Esophagus (tissue), 2 donors: ENCODE measurements around the gene SAXO2. TPM values are rescaled to one million over a fixed set of nuclear protein-coding genes. Genes with fewer than 3 reads are reported as not detected.
"Not testable (repeated sequence)": the region's sequence is repeated elsewhere in the genome, so short reads cannot be mapped to it uniquely, and the experiment has no call there.

Experiments
- H3K27ac ChIP-seq, 2 donors: one replicate each; pipeline ENCODE4 v1.5.1; 2013; ENCODE audit warnings: low read depth in 2 of 2, mild to moderate bottlenecking in 2 of 2, inconsistent platforms in 1 of 2, low read length in 1 of 2, moderate library complexity in 1 of 2
- H3K27me3 ChIP-seq, 2 donors: one replicate each; pipeline ENCODE4 v1.6.1; 2013; ENCODE audit warnings: low read length in 2 of 2, control low read depth in 1 of 2, mild to moderate bottlenecking in 1 of 2; ENCODE audit not compliant: insufficient read depth in 2 of 2, control insufficient read depth in 1 of 2
- H3K36me3 ChIP-seq, 2 donors: one replicate each; pipeline ENCODE4 v1.6.1; 2013; ENCODE audit warnings: low read length in 1 of 2; ENCODE audit not compliant: control insufficient read depth in 2 of 2, insufficient read depth in 2 of 2
- H3K4me1 ChIP-seq, 2 donors: one replicate each; pipeline ENCODE4 v1.6.1; 2013; ENCODE audit warnings: low read length in 1 of 2; ENCODE audit not compliant: control insufficient read depth in 2 of 2, insufficient read depth in 2 of 2
- H3K4me3 ChIP-seq, 2 donors: one replicate each; pipeline ENCODE4 v1.5.1; 2013; ENCODE audit warnings: low read length in 2 of 2, mild to moderate bottlenecking in 2 of 2, low read depth in 1 of 2, moderate library complexity in 1 of 2
- H3K9me3 ChIP-seq, 2 donors: one replicate each; pipeline ENCODE4 v1.6.1; 2013; ENCODE audit warnings: mild to moderate bottlenecking in 2 of 2, low read depth in 1 of 2, low read length in 1 of 2, moderate library complexity in 1 of 2; ENCODE audit not compliant: control insufficient read depth in 2 of 2, insufficient read depth in 1 of 2
- WGBS, 2 donors: extraction: QIAGEN DNeasy Blood & Tissue Kit; methylation state at CpG; one replicate each; pipeline ENCODE4 v1.1.7; 2013; 5-methylcytosine and 5-hydroxymethylcytosine counted together
- polyA plus RNA-seq, 2 donors: library from polyadenylated mRNA; stranded (reverse); fragments of 200-250 nt; gene quantifications; one replicate each; pipeline ENCODE4 v1.2.3, GENCODE V29; 2013
- donor health status: healthy with polysubstance abuse.
- donor health status: Bipolar disorder and iron deficiency.

Gene SAXO2
- polyA plus RNA-seq, 2 donors, result 0.47 to 2.3 TPM

DNA sequence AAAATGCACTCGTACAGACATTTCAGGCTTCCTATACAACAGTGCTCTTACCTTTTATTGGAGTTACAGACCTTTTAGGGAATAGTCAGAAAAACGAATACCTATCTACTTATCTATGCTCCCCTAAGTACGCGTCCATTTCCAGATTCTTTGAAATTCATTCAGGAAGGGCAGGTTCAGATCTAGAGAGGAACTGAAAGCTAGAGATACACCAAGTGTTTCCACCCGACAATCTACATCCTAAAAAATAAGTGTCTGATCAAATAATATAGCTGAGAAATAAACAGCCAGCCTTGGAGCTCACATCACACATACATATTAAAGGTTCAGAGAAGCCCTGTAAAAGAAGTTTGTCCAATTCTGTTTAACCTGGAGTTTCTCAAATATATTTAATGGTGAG, 19.0 kb upstream of the SAXO2 start:
- H3K27ac ChIP-seq, H3K27me3 ChIP-seq, H3K4me1 ChIP-seq, H3K4me3 ChIP-seq, H3K36me3 ChIP-seq, H3K9me3 ChIP-seq: not testable (repeated sequence)
- WGBS, 2 donors, result 75 to 84% methylated on average over 3 of the region's 5 CpGs

DNA sequence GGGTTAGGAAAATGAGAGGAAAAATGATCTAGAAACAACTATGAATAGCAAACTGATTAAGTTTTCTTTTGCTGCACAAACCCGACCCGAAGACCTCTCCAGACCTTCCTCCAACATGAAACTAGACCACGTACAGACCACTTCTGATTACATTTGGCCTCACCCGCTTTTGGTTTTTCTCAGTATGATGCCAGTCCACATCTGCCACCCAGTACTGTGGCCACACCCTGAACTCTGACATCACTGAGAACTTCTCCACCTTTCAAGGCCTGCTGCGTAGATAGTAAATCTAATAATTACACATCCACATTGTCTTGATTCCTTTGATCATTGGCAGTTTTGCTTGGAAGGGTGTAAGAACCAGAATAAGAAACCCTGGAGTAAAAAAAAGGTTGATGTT, 16.7 kb upstream of the SAXO2 start:
- not testable (repeated sequence) for H3K4me3 ChIP-seq, H3K9me3 ChIP-seq, H3K27me3 ChIP-seq, H3K4me1 ChIP-seq, H3K36me3 ChIP-seq, H3K27ac ChIP-seq
- 93 to 95% methylated on average over 5 of the region's 5 CpGs for WGBS, 2 donors

DNA sequence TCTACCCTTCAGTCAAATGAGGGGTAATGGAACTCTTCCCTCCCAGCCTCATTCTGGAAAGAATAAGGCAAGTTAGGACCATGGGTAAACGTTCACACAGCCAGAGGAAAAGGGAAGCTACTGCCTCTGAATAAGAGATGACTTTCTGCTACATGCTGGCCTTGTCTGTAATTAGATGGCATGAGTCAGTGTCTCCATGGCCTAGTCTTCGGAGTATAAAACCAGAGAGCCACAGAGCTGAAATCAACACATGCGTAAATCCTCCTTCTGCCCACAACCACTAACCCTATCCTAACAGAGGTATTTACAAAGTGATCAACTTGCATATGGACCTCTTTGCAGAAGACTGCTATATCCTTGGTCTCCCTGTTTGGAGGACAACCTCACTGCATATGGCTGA, 14.4 kb upstream of the SAXO2 start:
- not testable (repeated sequence) for H3K4me3 ChIP-seq

DNA sequence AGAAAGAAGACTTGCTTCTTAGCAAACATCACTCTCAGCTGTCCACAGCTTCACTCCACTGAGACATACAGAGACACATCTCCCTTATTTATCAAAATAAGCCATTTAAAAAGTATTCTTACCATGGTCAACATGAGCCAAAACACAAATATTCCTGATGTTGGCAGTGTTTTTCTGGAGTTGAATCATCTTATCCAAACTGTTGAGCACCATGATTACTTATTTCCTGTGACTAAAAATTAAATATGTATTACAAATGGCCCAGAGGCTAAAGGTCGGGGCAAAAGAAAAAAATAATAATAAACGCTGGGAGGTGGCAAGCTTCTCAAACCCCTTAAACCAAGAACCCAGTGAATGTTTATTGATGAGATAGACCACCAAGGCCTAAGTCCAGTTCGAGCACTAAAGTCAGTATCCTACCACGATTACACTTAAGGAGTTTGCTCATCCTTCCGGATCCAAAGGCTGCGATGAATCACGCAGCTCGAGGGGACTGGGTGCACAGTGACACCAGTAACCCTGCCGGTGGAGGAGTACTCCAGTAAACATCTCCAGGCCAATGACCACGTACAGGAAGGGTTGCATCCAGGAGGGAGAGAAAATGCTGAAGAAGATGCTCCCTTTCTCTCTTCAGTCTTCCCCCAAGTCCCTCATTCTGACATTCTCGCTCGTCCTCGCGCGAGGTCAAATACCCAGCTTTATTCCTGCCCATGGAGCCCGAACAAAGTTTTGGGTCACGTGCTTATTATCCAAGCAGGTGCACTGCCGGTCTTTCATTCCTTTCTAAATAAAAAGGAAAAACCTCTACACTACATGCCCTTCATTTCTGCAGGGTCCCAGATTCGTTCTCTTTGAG, 824 bp upstream of the SAXO2 start:
- not testable (repeated sequence) for H3K4me1 ChIP-seq, H3K27me3 ChIP-seq, H3K36me3 ChIP-seq, H3K9me3 ChIP-seq
- H3K27ac ChIP-seq, result peak overlapping the region; percentile 85 to 89
- H3K4me3 ChIP-seq, result peak overlapping the region; percentile 84 to 96
- 2 to 3% methylated on average over 18 to 19 of the region's 19 CpGs for WGBS, 2 donors

More for the DNA sequence above, 14.4 kb upstream of the SAXO2 start:
- 79 to 85% methylated on average over 3 of the region's 3 CpGs for WGBS, 2 donors
- not testable (repeated sequence) for H3K4me1 ChIP-seq, H3K36me3 ChIP-seq, H3K27ac ChIP-seq, H3K27me3 ChIP-seq, H3K9me3 ChIP-seq

DNA sequence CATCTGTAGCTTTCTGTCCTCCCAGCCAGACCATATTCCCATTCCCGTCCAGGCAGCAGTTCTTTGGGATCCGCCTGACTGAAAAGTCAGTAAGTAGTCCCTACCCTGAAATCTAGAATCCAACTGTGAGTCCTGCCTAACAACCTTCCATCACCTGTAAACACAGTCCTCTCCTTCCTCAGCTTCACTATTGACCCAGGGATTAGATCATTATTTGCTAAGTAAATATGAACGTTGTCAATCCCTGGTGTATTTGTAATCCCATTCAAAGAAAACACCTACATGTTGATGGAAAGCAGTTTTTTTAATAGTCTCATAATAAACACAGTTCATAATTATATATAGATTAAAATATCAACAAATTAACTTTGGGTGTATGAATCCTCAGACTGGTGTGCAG, 732 bp downstream of the SAXO2 start:
- 28 to 29% methylated on average over 3 of the region's 3 CpGs for WGBS, 2 donors
- peak overlapping the region; percentile 84 to 96 for H3K4me3 ChIP-seq
- peaks cover 0 to 2% of the 10 kb centered on the region in 2 donors for H3K36me3 ChIP-seq
- no peaks in the 10 kb centered on the region for H3K9me3 ChIP-seq
- no peaks in the 10 kb centered on the region for H3K4me1 ChIP-seq
- no peak overlapping the region for H3K27ac ChIP-seq
- no peaks in the 10 kb centered on the region for H3K27me3 ChIP-seq

DNA sequence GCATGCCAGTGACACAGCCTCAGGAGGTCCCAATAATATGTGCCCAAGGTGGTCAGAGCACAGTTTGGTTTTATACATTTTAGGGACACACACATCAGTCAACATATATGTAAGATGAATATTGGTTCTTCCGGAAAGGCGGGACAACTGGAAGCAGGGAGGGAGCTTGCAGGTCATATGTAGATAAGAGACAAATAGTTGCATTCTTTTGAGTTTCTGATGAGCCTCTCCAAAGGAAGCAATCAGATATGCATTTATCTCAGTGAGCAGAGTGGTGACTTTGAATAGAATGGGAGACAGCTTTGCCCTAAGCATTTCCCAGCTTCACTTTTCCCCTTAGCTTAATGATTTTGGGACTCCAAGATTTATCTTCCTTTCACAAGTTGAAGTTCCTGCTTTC, 4.5 kb downstream of the SAXO2 start:
- H3K36me3 ChIP-seq, H3K4me3 ChIP-seq, H3K9me3 ChIP-seq, H3K27me3 ChIP-seq, H3K27ac ChIP-seq, H3K4me1 ChIP-seq: not testable (repeated sequence)
- WGBS, 2 donors, result 86 to 97% methylated on average over 2 of the region's 2 CpGs

DNA sequence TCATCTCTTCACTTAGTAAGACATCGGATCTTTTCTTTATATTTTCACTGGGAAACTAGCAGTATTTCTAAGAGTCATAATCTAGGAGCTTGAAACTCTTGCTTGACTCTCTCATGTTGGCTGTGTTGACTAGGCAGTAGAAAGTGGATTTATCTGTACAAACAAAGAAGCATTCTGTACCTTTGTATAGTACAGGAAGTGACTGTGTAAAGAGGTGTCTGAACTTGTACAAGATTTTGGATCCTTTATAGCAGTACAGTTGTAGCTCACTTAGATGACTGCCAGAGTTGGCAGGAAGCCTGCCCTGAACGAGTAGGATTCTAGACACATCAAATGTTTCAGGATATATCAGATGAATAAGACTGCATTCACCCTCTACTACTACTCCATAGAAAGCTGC, 5.8 kb downstream of the SAXO2 start:
- 22 to 48% methylated on average over 2 of the region's 2 CpGs for WGBS, 2 donors
- H3K27me3 ChIP-seq, H3K9me3 ChIP-seq, H3K4me3 ChIP-seq, H3K4me1 ChIP-seq, H3K36me3 ChIP-seq: not testable (repeated sequence)
- H3K27ac ChIP-seq, result peak overlapping the region in 1 of 2 donors; percentile 33

DNA sequence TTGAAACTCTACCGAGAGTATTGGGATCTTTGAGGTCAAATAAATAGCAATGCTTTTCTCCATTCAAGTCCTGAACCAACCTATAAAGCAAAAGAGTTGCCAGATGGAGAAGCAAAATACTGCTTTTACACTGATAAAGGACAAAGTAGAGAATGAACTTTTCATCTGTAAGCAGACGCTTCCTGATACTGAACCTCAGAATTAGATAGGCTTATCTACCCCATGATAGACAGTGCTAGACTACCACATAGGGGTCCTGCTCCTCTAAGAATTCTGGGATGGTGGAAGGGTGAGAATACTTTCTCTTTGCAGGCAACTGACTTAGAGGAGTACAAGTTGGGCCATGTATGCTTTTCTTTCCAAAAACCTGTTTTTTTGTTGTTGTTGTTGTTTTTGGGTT, 9.5 kb downstream of the SAXO2 start:
- WGBS, 2 donors, result 67 to 75% methylated on average over 2 of the region's 2 CpGs
- H3K27ac ChIP-seq, result no peak overlapping the region
- no peaks in the 10 kb centered on the region for H3K9me3 ChIP-seq
- H3K36me3 ChIP-seq, result no peaks in the 10 kb centered on the region
- no peaks in the 10 kb centered on the region for H3K27me3 ChIP-seq
- no peak overlapping the region for H3K4me3 ChIP-seq
- H3K4me1 ChIP-seq, result no peaks in the 10 kb centered on the region

DNA sequence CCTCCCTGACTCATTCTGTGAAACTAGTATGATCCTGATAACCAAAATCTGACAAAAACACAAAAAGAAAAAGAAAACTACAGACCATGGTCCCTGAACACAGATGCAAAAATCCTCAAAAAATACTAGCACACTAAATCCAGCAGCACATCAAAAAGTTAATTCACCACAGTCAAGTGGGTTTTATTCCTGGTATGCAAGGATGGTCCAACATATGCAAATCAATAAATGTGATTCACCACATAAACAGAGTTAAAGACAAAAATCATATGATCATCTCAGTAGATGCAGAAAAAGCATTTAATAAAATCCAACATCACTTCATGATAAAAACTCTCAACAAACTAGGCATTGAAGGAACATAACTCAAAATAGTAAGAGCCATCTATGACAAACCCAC, 12.8 kb downstream of the SAXO2 start:
- H3K4me3 ChIP-seq, result no peak overlapping the region
- no peaks in the 10 kb centered on the region for H3K4me1 ChIP-seq

DNA sequence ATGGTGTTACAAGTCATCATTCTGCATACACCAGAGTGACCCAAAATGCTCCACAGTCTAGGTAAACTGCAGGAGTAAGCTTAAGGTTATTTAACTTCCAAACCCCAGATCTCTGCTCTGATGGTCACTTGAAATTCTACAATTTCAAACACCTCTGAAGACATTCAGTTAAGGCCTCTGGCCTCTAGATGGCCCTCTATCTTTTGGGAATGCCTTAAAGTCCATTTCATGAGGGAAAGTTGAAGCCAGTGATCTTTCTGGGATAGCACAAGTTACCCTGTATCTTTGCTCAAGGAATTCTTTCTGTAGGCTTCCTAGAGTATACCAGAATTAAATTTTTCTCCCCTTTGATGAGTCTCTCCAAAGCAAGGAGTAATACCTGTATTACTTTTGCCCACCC, 18.7 kb downstream of the SAXO2 start:
- H3K4me1 ChIP-seq, H3K9me3 ChIP-seq, H3K27me3 ChIP-seq, H3K4me3 ChIP-seq, H3K27ac ChIP-seq, H3K36me3 ChIP-seq: not testable (repeated sequence)

More for the DNA sequence above, 12.8 kb downstream of the SAXO2 start:
- Histone ChIP-seq H3K9me3 (no peaks in the 10 kb centered on the region), H3K36me3 (no peaks in the 10 kb centered on the region), H3K27ac (no peak overlapping the region), H3K27me3 (no peaks in the 10 kb centered on the region)
